Suprapubic skin (tissue), 3 donors: ENCODE measurements around the gene WDR11.

Source experiments
- CTCF ChIP-seq, 2 donors: fragments of 200-600 bp in 1 of 2; fragments of 450-650 bp in 1 of 2; sonication (generic) in 1 of 2; IDR thresholded peaks; one replicate each; pipeline ENCODE4 v1.5.1; 2016 to 2019; ENCODE audit warnings: antibody characterized with exemption in 2 of 2, mild to moderate bottlenecking in 1 of 2, moderate library complexity in 1 of 2
- POLR2A ChIP-seq, 2 donors: fragments of 450-650 bp; IDR thresholded peaks; one replicate each; pipeline ENCODE4 v1.6.1; 2017; ENCODE audit warnings: antibody characterized with exemption in 2 of 2, mild to moderate bottlenecking in 2 of 2, moderate library complexity in 2 of 2

- TF ChIP-seq POLR2A (IDR thresholded peaks at IDR 0.05) = no peak
- no peak for TF ChIP-seq CTCF (IDR thresholded peaks at IDR 0.05)
Measured at GRCh38 chr10:120832106-120832505, 19.1 kb upstream of the WDR11 start.
